Skeletal muscle satellite cell (primary cell): ENCODE data around the gene FRMD4A.
"Not testable (repeated sequence)": the region's sequence is repeated elsewhere in the genome, so short reads cannot be mapped to it uniquely, and the experiment has no call there.

Source experiments
- H3K27me3 ChIP-seq: 2 replicates; pipeline ENCODE4 v1.7.0; 2013; ENCODE audit warnings: low read length; ENCODE audit not compliant: control insufficient read depth, insufficient read depth
- H3K36me3 ChIP-seq: 2 replicates; pipeline ENCODE4 v1.7.0; 2013; ENCODE audit warnings: mild to moderate bottlenecking, control low read depth, low read length; ENCODE audit not compliant: insufficient read depth
- H3K4me1 ChIP-seq: 2 replicates; pipeline ENCODE4 v1.7.0; 2013; ENCODE audit warnings: low read length; ENCODE audit not compliant: control insufficient read depth, insufficient read depth
- H3K4me2 ChIP-seq: 2 replicates; pipeline ENCODE4 v1.7.0; 2013; ENCODE audit warnings: mild to moderate bottlenecking, low read length
- H3K4me3 ChIP-seq: 2 replicates; pipeline ENCODE4 v1.7.0; 2013; ENCODE audit warnings: low read length
- H3K9ac ChIP-seq: 2 replicates; pipeline ENCODE4 v1.7.0; 2013; ENCODE audit warnings: mild to moderate bottlenecking, low read depth, low read length, moderate library complexity
- H3K9me3 ChIP-seq: replicated peaks from 2 replicates; pipeline ENCODE4 v1.7.0; 2013; ENCODE audit warnings: mild to moderate bottlenecking, control low read depth, low read length

FRMD4A gene

DNA sequence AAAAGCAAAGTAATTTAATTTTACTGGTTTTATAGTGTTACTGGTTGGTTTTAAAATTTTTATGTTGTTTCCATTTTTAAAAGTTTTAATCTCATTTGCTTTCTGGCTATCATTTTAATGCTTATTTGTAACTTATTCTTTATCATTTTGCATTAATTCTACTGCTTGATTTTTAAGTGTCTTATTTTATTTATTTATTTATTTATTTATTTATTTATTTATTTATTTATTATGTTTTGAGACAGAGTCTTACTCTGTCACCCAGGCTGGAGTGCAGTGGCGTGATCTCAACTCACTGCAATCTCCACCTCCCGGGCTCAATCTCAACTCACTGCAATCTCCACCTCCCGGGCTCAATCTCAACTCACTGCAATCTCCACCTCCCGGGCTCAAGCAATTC is 131.6 kb downstream of the FRMD4A start:
- H3K9me3 ChIP-seq, H3K4me2 ChIP-seq, H3K36me3 ChIP-seq, H3K9ac ChIP-seq, H3K4me3 ChIP-seq, H3K4me1 ChIP-seq: not testable (repeated sequence)
- H3K27me3 ChIP-seq = peaks cover 51% of the 10 kb centered on the region

GRCh38 chr10:14198078-14198477 is 132.6 kb downstream of the FRMD4A start:
- peaks cover 4% of the 10 kb centered on the region for H3K4me1 ChIP-seq
- peaks cover 42% of the 10 kb centered on the region for H3K27me3 ChIP-seq
- no peak overlapping the region for H3K4me2 ChIP-seq
- no peaks in the 10 kb centered on the region for H3K9me3 ChIP-seq
- no peak overlapping the region for H3K9ac ChIP-seq
- H3K36me3 ChIP-seq = no peaks in the 10 kb centered on the region
- H3K4me3 ChIP-seq = no peak overlapping the region

GRCh38 chr10:14196113-14196512 is 134.6 kb downstream of the FRMD4A start:
- H3K4me3 ChIP-seq = no peak overlapping the region
- H3K9ac ChIP-seq = no peak overlapping the region
- H3K27me3 ChIP-seq = peaks cover 48% of the 10 kb centered on the region
- peaks cover 4% of the 10 kb centered on the region for H3K4me1 ChIP-seq
- H3K4me2 ChIP-seq = no peak overlapping the region
- H3K9me3 ChIP-seq = no peaks in the 10 kb centered on the region
- no peaks in the 10 kb centered on the region for H3K36me3 ChIP-seq

DNA sequence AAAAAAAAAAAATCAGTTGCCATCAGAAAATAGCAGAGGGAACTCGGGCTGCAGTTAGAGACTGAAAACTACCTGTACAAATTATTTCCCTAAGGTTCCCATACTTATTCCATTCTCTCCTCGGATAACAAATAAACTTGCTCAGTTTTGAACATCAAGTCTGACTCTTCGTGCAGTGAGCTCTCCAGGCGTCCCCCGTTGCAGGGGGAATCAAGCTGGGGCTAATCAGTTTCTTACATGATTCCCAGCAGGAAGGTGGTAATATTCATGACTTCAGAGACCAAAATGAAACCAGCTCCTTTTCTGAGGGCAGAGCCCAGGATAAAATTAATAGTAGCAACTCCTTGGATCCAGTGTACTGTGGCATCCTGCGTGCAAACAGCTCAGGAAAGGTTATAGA is 135.3 kb downstream of the FRMD4A start:
- Histone ChIP-seq H3K9ac (no peak overlapping the region), H3K4me2 (no peak overlapping the region), H3K36me3 (no peaks in the 10 kb centered on the region), H3K27me3 (peaks cover 46% of the 10 kb centered on the region), H3K4me1 (no peaks in the 10 kb centered on the region), H3K4me3 (no peak overlapping the region), H3K9me3 (no peaks in the 10 kb centered on the region)

DNA sequence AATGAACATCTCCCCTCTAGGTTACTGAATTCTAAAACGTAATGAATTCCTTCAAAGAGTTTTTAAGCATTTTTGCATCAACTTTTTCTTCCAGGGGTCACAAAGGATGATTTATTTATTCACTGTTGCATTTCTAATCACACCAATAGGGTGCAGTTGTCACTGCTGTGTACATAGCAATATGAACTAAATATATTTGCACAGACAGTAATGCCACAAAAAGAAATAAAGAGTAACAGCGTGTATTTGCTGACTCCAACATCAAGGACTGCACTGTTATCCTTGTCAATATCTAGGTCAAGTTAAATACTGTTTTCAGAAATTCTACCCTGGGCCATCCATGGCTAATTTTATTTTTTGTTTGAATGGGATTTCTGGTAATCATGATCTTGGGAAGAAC is 138.0 kb downstream of the FRMD4A start:
- Histone ChIP-seq H3K4me3 (no peak overlapping the region), H3K27me3 (peaks cover 52% of the 10 kb centered on the region), H3K9me3 (no peaks in the 10 kb centered on the region), H3K4me2 (no peak overlapping the region), H3K4me1 (no peaks in the 10 kb centered on the region), H3K36me3 (no peaks in the 10 kb centered on the region), H3K9ac (no peak overlapping the region)

DNA sequence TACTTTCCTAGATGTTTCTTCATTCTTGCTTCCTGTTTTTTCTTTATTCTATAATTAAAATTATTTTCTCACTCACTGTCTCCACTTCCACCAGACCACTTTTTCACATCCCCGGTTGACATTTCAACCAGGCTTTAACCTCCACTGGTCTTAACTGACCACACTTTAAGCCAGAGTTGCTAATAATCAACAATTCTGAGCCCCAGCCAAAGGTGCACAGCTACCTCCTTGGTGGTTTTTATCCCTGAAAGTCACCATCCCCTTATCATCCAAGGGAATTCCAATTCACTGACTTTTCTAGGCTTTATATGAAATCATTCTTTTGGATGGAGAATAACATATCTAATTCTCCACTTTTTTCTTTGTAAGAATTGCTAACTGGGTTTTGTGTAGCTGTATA is 138.9 kb downstream of the FRMD4A start:
- no peaks in the 10 kb centered on the region for H3K4me1 ChIP-seq
- no peak overlapping the region for H3K4me2 ChIP-seq
- H3K27me3 ChIP-seq = peaks cover 57% of the 10 kb centered on the region
- no peaks in the 10 kb centered on the region for H3K36me3 ChIP-seq
- no peaks in the 10 kb centered on the region for H3K9me3 ChIP-seq
- no peak overlapping the region for H3K4me3 ChIP-seq
- H3K9ac ChIP-seq = no peak overlapping the region

DNA sequence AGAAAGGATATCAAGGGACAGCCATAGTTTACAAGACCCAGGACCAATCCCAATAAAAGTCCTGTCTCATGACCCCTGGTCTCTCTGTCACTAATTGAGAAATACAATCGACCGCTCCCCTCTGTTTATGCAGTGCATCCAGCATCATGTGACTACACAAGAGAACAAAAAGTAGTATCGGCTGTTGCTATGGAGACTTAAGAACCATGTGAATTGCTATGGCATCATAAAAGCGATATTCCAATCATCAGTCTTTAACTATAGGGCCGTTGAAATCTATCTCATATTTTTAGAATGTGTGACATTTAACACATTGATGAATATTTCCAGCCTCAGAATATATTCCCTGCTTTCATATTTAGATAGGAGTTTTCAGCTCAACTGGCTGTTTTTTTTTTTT is 139.3 kb downstream of the FRMD4A start:
- Histone ChIP-seq H3K4me1 (no peaks in the 10 kb centered on the region), H3K36me3 (no peaks in the 10 kb centered on the region), H3K9ac (no peak overlapping the region), H3K4me3 (no peak overlapping the region), H3K4me2 (no peak overlapping the region), H3K27me3 (peaks cover 53% of the 10 kb centered on the region), H3K9me3 (no peaks in the 10 kb centered on the region)

- H3K36me3 ChIP-seq = no peaks in the 10 kb centered on the region
- H3K4me2 ChIP-seq = no peak overlapping the region
- H3K27me3 ChIP-seq = peaks cover 50% of the 10 kb centered on the region
- H3K9ac ChIP-seq = no peak overlapping the region
- no peak overlapping the region for H3K4me3 ChIP-seq
- H3K4me1 ChIP-seq = no peaks in the 10 kb centered on the region
- no peaks in the 10 kb centered on the region for H3K9me3 ChIP-seq
These were observed 140.0 kb downstream of the FRMD4A start for GRCh38 chr10:14190702-14191101.

- H3K9me3 ChIP-seq = no peaks in the 10 kb centered on the region
- H3K4me1 ChIP-seq = no peaks in the 10 kb centered on the region
- no peak overlapping the region for H3K4me3 ChIP-seq
- H3K9ac ChIP-seq = no peak overlapping the region
- no peaks in the 10 kb centered on the region for H3K36me3 ChIP-seq
- no peak overlapping the region for H3K4me2 ChIP-seq
- peaks cover 53% of the 10 kb centered on the region for H3K27me3 ChIP-seq
These were observed 144.5 kb downstream of the FRMD4A start for GRCh38 chr10:14186245-14186644.

DNA sequence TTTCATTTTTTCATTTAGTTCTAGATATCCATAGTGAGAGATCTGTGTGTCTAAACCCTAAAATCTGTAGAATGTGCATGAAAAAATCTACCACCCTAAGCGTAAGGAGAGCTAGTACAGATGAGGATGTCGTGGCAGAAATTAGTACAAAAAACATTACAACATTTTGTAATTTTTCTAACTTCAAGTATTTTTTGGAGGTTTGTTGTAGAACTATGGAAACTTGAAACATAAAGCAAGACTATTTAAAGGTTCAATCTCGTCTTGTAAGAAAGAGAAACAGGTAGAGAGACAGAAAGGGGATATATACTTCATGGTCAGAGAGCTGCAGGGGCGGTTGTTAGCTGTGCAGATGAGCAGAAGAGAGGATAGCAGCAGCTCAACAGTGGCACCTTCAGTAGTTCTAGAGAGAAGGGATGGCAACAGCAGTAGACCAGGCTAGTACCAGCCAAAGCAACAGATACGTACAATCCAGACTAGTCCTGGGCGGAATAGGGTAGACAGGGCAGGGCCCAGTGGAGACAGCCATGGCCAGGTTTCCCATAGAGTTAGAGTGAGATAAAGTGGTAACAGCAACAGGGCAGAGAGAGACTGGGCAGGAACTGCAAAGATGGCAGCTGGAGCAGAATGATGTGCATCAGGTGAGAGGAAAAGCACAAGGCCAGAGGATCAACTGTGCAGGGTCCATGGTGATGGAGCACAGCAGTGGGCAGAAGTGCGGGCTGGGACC is 145.2 kb downstream of the FRMD4A start:
- H3K27me3 ChIP-seq = peaks cover 54% of the 10 kb centered on the region
- no peaks in the 10 kb centered on the region for H3K9me3 ChIP-seq
- H3K36me3 ChIP-seq = no peaks in the 10 kb centered on the region
- H3K4me2 ChIP-seq = no peak overlapping the region
- no peak overlapping the region for H3K9ac ChIP-seq
- no peaks in the 10 kb centered on the region for H3K4me1 ChIP-seq
- H3K4me3 ChIP-seq = no peak overlapping the region

GRCh38 chr10:14184841-14185315 is 145.8 kb downstream of the FRMD4A start:
- Histone ChIP-seq H3K27me3 (peaks cover 56% of the 10 kb centered on the region), H3K36me3 (no peaks in the 10 kb centered on the region), H3K4me2 (no peak overlapping the region), H3K4me3 (no peak overlapping the region), H3K4me1 (no peaks in the 10 kb centered on the region), H3K9ac (no peak overlapping the region), H3K9me3 (no peaks in the 10 kb centered on the region)

DNA sequence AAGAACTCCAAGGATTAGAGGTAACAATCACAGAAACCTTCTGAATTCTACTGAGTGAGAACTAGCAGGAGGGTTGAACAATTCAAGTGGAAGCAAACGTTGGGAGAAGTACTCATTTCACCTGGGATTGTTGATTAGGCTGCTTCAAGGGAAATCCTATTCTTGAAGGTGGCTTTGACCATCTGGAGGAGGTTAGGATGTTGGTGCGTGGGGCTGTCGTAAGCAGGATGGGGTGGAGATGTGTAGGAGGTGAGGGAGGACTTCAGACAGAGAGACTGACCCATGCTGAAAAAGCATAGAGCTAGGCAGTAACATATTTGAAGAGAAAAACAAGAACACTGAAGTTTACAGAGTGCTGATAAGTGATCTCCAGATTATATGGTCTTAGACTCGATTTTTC is 147.9 kb downstream of the FRMD4A start:
- no peaks in the 10 kb centered on the region for H3K36me3 ChIP-seq
- no peaks in the 10 kb centered on the region for H3K4me1 ChIP-seq
- H3K27me3 ChIP-seq = peaks cover 60% of the 10 kb centered on the region

More for the DNA sequence above, 147.9 kb downstream of the FRMD4A start:
- H3K9ac ChIP-seq = no peak overlapping the region
- no peaks in the 10 kb centered on the region for H3K9me3 ChIP-seq
- no peak overlapping the region for H3K4me3 ChIP-seq
- H3K4me2 ChIP-seq = no peak overlapping the region
